ENCODE measurements around the gene PPID.
"Not testable (repeated sequence)": the region's sequence is repeated elsewhere in the genome, so short reads cannot be mapped to it uniquely, and the experiment has no call there.

PPID gene

DNA sequence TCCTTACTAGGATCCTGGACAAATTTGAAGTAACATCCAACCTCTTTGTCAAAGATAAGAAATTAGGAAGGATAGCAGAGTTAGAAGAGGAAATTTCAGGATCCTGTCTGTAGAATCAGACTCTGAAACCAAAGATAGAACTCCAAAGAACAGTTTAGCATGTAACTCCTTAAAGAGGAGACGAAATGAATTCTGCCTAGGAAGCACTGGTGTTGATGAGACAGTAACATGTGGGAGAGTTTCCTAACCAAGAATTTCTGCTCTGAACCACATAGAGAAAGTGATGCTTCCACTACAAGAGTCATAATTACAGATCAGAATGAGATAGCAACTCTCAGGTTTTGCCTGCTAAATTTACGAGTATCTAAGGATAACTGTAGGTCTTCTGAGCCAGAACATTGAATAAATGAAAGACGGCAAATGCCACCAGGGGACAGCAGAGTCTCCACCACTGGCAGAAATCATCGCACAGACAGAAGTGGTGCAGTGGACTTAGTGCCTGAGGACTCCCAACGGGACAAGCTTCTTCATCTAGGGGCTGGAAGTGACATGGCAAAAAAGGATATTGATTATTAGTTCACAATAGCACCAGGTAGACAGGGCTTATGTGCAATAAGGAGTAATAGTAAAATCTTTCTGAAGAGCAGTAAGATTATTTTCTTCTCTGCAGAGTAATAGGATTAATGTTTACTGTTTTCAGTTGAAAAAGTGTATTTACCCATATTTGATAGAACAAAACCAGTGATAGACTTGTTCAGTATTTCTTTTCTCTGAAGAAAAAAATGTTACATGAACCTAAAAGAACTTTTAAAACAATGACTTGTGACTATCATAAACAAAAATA, 6.7 kb upstream of the PPID start:
- peak; percentile 10 to 61 (median 11) for DNase-seq

DNA sequence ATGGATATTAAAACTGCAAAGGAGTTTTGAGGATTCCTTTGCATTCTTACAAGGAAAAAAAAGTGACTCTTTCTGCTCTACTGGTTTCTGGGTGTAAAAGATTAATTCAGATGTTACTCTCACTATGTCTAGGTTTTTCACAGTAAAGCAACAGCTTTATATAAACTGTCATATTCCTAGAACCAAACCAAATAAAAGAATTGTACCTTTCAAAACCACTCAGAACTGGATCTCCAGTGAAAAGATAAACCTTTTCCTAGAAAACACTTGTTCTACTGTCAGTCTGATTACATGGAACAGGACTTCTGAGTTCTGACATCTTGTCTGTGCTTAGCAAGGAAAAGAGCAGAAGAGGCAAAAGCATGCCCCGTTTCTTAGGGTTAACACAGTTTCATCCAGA, 5.0 kb upstream of the PPID start:
- DNase-seq = no peak

DNA sequence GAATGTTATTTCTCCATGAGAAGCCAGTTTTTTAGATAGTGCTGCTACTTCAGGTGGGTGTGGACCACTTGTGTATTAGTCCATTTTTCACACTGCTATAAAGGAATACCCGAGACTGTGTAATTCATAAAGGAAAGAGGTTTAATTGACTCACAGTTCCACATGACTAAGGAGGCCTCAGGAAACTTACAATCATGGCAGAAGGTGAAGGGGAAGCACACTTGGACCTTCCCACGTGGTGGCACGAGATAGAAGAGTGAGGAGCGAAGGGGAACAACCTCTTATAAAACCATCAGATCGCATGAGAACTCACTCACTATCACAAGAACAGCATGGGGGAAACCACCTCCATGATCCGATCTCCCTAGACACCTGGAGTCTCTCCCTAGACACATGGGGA, 3.4 kb upstream of the PPID start:
- no peak for DNase-seq

DNA sequence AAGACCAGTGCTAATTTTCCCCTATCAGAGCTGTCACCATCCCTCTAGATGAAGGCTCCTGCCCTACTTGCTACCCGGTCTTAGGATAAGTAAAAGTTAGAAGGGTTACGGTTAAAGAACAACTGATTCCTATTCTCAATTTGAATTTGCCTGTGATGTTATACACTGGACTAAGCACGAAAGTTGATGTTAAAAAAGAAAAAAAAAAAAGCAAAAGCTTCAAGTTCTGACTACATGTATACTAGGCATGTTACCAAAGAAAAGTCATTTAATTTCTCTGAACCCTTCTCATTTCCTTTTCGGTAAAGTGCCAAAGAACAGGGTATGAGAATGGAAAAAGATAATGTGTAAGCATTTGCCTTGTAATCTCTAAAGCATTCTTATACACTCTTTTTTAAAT, 1.4 kb upstream of the PPID start:
- DNase-seq = no peak

DNA sequence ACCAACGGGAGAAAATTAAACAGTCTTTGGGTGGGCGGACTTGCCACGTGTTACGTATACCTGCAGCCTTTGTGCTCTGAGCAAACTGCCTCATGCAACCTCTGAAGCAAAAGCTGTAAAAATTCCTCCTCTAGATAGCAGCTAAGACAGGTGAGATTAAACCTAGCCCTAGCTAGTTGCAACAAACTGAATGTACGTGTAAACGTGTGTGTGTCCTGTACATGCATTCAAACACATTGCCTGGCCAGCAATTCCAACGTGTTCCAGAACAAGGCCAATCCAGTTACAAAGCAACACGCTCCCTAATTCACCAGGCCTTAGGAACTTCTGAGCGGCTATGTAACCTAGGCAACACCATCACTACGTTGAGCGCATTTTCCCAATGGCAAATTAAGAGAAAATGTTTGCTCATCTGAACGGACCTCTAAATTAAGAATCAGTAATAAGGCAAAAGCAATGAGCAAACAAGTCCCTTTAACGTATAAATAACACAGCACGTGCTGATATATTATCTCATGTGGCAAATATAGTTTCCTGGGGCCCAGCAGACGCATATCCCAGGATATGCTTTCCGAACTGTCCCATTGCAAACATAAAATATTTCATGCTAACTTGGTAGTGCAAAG, 792 bp downstream of the PPID start:
- peak in 2 of 3 experiments; percentile 51 to 77 for DNase-seq

DNA sequence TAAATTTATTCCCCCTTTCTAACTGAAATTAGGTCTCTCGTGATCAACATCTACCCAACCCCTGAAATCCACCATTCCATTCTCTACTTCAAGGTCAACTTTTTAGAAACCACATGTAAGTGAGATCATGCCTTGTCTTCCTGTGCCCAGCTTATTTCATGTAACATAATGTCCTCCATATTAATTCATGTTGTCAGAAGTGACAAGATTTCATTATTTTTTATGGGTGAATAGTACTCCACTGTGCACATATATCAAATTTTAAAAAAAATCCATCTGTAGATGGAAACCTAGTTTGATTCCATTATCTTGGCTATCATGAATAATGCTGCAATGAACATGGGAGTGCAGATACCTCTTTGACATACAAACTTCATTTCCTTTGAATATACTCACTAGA, 1.5 kb downstream of the PPID start:
- no peak for DNase-seq

DNA sequence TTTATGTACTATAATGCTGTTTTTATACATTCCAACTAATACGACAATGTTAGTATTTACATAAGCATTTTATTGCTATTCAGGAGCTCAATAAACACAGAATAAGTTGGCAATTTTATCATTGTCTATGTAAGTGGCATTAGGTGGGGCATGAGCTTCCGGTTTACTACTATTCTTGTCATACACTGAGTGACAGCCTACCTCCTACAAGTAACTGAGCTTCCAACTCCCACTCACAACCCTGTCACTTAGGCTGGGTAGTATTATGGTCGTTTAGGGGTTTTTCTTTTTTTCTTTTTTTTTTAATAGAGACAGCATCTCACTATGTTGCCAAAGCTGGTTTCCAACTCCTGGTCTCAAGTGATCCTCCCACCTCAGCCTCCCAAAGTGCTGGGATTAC, 7.4 kb downstream of the PPID start:
- no peak for DNase-seq

DNA sequence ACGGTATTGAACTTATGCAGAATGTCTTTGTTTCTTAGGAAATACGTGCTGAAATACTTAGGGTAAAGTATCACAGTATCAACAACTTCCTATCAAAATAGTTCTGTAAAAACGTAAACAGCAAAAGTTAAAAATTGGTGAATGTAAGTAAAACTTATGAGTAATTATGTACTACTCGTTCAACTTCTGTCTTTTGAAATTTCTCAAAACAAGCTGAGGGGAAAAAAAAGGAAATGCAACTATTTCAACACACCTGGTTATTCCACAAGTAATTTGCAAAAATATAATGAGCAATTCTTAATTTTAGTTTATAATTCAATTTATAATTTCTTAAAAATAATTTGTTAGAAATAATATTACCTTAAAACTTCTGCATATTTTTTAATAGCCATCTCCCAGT, 8.3 kb downstream of the PPID start:
- DNase-seq = no peak

DNA sequence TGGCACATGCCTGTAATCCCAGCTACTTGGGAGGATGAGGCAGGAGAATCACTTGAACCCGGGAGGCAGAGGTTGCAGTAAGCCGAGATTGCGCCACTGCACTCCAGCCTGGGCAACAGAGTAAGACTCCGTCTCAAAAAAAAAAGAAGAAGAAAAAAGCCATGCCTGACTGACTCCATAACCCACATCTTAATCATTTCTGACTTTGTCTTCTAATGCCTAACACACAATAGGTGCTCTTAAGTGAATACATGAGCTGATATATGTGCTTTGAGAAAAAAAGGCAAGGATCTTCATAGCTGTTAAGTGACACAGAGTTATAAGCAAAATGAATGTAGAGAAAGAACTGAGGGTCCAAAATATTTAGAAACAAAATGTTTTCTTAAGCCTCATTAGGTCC, 10.6 kb downstream of the PPID start:
- not testable (repeated sequence) for DNase-seq

DNA sequence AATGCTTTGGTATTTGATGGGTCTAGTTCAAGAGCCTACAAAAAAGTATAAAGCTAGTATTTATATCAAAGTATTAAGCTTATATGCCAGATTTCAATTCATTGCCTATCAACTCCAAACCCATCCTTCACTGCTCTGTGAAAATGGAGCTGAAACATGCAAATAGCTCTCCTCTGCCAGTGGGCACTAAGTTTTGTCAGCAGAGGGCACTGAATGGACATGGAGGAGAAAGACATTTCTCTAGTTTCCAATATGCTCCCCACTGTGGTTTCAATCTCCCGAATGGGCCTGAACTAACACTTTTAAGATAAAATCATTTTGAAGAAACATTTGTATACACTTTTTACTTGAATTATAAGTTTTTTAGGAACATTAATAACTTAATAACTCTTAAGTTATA, 12.4 kb downstream of the PPID start:
- DNase-seq = peak in 1 of 3 experiments; percentile 10

DNA sequence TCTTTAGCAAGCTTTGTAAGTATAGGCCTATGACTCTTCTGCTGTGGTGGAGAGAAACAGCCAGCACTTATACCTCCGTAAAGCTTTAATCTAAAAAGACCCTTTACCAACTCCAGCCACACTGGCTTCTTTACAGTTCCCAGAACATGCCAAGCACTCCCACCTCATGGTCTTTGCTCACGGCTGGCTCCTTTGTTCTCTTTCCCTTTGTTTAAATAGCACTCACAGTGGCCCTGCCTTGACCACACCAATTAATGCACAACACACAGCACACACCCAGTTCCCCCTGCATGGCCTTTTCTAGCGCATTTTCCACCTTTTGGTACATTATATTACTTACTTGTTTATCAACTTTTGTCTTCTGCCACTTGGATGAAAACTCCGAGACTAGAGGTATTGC, 18.9 kb downstream of the PPID start:
- peak in 1 of 3 experiments; percentile 11 for DNase-seq

DNA sequence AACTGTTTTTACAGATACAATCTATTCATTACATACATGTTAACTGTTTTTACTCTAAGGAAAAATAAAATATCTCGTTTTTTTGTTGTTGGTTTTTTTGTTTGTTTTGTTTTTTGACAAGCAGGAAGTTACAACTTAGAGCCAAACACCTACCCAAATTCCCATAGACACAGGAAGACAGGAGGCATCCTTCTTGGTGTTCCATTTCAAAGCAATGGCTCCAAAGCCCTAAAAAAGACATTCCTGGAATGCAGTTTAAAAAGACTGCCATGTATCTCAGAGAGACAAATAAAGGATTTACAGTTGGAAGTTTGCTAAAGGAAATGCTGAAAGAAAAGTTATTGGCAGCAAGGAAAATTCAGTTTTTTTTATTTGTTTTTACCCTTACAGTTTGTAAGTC, 34.4 kb downstream of the PPID start:
- no peak for DNase-seq

DNA sequence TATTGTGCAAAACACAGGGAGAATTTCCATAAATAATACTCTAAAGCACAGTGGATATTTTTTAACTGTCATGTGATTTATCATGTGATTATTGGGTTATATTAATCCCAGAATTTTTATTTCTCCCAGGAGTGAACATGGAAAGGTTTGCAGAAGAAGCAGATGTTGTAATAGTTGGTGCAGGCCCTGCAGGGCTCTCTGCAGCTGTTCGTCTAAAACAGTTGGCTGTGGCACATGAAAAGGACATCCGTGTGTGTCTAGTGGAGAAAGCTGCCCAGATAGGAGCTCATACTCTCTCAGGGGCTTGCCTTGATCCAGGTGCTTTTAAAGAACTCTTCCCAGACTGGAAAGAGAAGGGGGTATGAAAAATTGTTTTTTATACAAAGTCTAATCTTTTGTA, 41.1 kb downstream of the PPID start:
- peak in 2 of 3 experiments; percentile 8 to 56 for DNase-seq

DNA sequence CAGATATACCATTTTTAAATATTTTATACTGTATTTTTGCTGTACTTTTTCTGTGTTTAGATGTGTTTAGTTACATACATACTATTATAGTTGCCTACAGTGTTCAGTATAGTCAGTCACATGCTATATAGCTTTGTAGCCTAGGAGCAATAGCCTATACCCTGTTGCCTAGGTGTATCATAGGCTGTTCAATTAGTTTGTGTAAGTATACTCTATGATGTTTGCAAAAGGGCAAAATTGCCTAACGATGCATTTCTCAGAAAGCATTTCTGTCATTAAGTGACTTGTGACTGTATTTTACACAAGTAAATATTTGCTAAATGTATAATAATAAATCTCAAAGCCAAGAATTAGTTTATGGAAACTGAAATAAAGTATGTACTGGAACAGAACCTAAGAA, 41.6 kb downstream of the PPID start:
- DNase-seq = peak in 1 of 3 experiments; percentile 56

DNA sequence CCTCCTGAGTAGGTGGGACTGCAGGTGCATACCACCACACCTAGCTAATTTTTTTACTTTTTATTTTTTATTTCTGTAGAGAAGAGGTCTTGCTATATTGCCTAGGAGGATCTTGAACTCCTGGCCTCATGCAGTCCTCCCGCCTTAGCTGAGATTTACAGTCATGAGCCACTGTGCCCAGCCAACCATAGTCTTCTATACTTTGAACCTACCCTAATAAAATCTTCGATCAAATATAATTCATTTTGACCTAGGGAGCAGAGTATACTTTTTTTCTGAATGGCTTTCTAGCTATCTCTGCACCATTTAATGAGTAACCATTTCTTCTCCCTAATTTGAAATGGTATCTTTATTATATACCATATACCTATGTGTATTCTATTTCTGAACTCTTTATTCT, 44.4 kb downstream of the PPID start:
- DNase-seq = no peak

DNA sequence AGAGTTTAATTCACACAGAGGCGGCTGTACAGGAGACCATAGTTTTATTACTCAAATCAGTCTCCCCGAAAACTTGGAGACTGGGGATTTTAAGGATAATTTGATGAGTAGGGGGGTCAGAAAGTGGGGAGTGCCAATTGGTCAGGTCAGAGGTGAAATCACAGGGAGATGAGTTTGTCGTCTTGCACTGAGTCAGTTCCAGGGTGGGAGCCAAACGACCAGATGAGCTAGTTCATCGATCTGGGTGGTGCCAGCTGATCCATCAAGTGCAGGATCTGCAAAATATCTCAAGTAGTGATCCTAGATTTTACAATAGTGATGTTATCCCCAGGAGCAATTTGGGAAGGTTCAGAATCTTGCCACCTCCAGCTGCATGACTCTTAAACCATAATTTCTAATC, 47.1 kb downstream of the PPID start:
- no peak for DNase-seq

DNA sequence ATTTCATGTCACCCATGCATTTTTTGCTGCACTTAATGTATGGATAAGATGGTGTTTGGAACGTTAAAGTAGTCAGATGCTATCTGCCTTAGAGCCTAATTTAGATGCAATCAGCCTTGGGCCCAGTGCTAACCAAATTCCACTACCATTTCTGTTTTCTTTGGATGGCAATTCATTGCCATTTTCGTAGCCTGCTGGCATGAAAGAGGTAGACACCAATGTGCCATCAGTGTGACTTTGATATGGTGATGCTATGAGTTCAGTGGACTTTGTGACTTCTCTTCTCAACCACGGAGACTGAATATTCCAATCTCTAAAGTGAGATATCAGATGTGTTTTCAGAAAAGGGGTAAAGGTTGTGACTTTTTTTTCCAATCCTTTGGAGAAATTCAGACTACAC, 49.6 kb downstream of the PPID start:
- no peak for DNase-seq

DNA sequence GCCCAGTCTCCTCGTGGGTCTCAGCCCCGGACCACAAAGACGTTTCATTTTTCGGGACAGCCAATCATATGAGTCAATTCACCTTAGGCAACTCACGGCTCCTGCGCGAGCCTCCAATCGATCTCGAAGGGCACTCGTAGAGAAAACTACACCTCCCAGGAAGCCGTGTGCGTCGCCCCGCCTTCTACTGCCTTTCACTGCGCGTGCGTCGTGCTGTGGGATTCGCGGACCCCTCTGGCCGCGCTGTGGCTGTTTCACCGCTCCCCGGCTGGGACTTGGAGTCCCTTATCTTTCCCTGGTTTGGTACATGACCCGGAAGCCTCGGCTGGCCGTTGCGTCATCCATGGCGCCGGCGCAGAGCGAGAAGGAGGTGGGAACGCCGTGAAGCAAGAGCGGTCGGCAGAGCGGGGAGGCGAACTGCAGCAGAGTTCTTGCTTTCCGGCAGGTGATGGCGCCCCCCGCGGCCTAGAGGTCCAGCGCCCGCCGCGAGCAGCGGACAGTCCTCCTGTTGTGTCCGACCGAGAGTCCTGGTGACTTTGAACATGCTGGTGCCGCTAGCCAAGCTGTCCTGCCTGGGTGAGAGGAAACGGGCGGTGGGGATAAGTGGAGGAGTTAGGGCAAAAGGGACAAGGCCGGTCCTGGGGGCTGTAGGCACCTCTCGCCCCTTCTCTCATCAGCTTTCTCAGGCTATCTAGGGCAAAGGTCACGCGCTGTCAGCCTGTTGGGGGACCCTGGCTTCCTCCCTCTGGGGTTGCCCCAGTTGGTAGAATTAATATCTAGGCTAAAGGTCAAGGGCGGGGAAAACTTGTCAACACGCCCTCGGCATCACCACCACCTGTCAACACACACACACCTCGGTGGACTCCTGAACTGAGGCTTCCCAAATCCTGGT, 51.0 kb downstream of the PPID start, which contains the start of gene ETFDH:
Gene ETFDH (plus strand): TSS at position 382 of the 892 bp plus-strand sequence. CDS start 161 bp downstream, at position 543.
- peak; percentile 94 to 100 (median 99) for DNase-seq

DNA sequence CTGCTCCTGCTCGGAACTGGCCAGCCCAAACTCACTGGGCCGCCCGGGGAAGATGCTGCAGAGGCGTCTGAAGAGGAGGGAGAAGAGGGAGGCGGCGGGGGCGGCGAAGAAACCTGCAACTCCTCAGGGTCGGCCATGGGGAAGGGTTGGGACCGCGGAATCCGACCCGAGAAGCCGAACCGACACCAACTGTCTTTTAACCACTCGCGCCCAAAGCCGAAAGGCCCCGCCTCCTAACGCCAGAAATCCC, 51.6 kb downstream of the PPID start, which contains the start of gene C4orf46:
Gene C4orf46 (minus strand): TSS at position 223 of the 250 bp plus-strand sequence. CDS start 86 bp downstream, at position 137.
- no peak for DNase-seq

DNA sequence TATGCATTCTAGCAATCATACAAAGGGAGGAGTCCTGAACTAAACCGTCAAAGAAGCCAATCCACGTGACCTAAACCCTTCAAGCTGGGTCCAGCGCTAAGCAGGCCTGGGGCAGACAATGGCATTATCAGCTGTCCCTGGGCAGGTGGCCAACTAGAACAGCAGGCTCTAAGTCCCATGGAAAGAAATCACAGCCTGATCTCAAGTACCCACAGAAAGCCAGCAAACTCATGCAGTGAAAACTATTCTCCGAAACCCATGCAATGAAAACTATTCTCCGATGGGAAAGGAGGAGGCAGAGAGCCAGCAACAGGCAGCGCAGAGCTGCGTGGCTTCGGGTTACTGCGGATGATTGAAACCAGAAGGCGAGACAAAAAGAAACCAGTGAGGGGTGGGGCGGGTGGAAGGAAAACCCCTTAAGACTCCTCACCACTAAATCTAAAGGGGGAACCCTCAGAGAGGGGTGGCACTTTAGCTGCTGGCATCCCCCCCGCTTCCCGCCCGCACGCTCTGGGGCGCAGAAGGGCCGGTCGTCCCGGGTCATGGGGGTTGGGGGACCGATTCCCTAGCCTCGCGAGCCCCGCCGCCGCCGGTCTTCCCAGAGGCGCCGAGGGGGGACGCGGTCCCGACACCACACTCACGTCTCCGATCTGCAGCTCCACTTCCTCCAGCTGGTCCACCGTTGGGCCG, 52.1 kb downstream of the PPID start:
- peak; percentile 34 to 87 (median 80) for DNase-seq

DNA sequence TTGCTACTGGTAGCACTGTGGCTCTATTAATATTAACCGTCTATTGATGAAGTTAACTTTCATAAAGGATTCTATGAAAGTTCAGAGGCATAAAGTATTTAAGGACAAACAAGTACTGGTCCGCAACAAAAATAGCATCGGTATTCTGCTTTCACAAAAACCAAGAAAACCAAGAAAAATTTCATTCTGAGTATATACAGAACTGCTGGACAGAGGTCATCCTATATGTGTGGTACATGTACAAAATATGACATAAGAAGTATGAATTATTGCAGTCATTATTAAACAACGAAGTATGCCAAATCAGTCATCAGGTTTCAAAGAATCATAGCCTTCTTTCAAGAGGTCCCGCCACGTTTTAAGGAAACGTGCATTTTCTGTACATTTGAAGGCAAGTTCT, 53.9 kb downstream of the PPID start:
- no peak for DNase-seq

DNA sequence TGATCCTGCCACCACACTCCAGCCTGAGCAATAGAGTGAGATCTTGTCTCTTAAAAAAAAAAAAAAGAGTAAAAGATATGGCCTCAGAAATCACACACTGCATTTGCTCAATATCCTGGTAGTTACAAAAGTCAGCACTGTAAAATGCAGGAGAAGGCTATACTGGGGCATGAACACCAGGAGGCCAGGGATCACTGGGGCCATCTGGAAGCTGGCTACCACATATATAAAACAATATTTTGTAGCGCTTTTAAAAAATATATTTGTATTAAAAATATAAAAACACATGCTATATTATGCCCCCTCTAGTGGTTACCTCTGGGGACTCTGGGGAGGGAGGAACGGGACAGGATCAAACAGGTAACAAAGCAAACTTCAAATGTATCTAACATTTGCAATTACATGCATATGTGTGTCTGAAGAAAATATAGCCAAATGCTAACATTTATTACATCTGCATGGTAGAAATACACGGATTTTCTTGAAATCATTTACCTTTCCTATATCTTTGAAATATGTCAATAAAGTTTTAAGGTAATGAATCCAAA, 55.5 kb downstream of the PPID start:
- peak in 1 of 3 experiments; percentile 29 for DNase-seq

DNA sequence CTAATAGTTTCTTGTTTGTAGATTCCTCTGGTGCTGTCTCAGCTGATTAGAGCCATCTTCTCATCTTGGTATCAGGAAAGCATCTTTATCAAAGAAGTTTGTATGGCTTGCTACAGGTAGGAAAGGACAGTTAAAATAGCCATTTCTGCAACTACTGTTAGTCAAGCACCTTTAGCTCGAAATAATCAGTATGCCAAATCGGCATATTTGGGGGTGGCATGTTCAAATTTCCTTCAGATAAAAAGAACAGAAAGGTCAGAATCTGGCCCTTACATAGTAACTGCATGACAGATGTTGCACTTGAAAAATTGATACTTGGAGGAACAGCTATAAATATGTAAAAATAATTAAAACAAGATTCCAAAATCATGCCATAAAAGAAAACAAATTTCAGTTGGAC, 56.3 kb downstream of the PPID start:
- DNase-seq = no peak
